Lower leg skin (tissue), 4 donors: ENCODE data around the gene ARHGAP20. TPM values are rescaled to one million over a fixed set of nuclear protein-coding genes. Genes with fewer than 3 reads are reported as not detected.

ENCODE experiments used
- DNase-seq, 2 donors: peaks; one replicate each; pipeline ENCODE4 v3.0.0-alpha.2; 2019; ENCODE audit warnings: low spot score in 2 of 2
- H3K4me3 ChIP-seq: fragments of 200-600 bp; sonication (generic); 2 replicates; pipeline ENCODE4 v1.5.1; 2017; ENCODE audit warnings: mild to moderate bottlenecking, low read depth; ENCODE audit not compliant: poor library complexity, severe bottlenecking
- POLR2A ChIP-seq, 2 donors: fragments of 450-650 bp; IDR thresholded peaks; one replicate each; pipeline ENCODE4 v1.6.1; 2016 to 2017; ENCODE audit warnings: antibody characterized with exemption in 2 of 2, mild to moderate bottlenecking in 1 of 2, moderate library complexity in 1 of 2
- WGBS, 2 donors: methylation state at CpG; one replicate each; pipeline ENCODE4 v1.1.5; 2018; 5-methylcytosine and 5-hydroxymethylcytosine counted together
- intact Hi-C: fragments of 100-400 bp; cut with DNase I; formaldehyde crosslinking; loops from one replicate; pipeline ENCODE4 v1.15.0; 2023; ENCODE audit warnings: low total_unique reads
- total RNA-seq, 4 donors: library from RNA; depleted of rRNA; stranded (reverse); fragments of >200 nt; gene quantifications; one replicate each; pipeline ENCODE4 v1.1.0, GENCODE V29; 2016
- TF ChIP-seq, protein P1 (sequence below), 3 donors: fragments of 450-650 bp; IDR thresholded peaks; one replicate each; pipeline ENCODE4 v1.5.1; 2016; ENCODE audit warnings: antibody characterized with exemption in 3 of 3, mild to moderate bottlenecking in 3 of 3, moderate library complexity in 2 of 3

The ARHGAP20 gene
- total RNA-seq, 4 donors from 2014 or later: 0.99 to 2.0 (median 1.7) TPM

GRCh38 chr11:110598725-110599124 is 113.5 kb downstream of the ARHGAP20 start:
- intact Hi-C loops: no loop called here
- WGBS, 2 donors: 100% methylated on average over 1 of the region's 1 CpG; no CpG with 5 or more reads in 1 of the 2 donors
- H3K4me3 ChIP-seq: no peak overlapping the region
- DNase-seq: no peak
- no peak for TF ChIP-seq POLR2A (IDR thresholded peaks at IDR 0.05)
- TF ChIP-seq, protein P1, sequence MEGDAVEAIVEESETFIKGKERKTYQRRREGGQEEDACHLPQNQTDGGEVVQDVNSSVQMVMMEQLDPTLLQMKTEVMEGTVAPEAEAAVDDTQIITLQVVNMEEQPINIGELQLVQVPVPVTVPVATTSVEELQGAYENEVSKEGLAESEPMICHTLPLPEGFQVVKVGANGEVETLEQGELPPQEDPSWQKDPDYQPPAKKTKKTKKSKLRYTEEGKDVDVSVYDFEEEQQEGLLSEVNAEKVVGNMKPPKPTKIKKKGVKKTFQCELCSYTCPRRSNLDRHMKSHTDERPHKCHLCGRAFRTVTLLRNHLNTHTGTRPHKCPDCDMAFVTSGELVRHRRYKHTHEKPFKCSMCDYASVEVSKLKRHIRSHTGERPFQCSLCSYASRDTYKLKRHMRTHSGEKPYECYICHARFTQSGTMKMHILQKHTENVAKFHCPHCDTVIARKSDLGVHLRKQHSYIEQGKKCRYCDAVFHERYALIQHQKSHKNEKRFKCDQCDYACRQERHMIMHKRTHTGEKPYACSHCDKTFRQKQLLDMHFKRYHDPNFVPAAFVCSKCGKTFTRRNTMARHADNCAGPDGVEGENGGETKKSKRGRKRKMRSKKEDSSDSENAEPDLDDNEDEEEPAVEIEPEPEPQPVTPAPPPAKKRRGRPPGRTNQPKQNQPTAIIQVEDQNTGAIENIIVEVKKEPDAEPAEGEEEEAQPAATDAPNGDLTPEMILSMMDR (IDR thresholded peaks at IDR 0.05): no peak

- intact Hi-C loops: no loop called here
- 71 to 89% methylated on average over 4 of the region's 4 CpGs for WGBS, 2 donors
- TF ChIP-seq, protein P1 (IDR thresholded peaks at IDR 0.05): no peak
- no peak for TF ChIP-seq POLR2A (IDR thresholded peaks at IDR 0.05)
- no peak overlapping the region for H3K4me3 ChIP-seq
- DNase-seq: no peak
Observed at GRCh38 chr11:110587972-110588371, 124.3 kb downstream of the ARHGAP20 start.

DNA sequence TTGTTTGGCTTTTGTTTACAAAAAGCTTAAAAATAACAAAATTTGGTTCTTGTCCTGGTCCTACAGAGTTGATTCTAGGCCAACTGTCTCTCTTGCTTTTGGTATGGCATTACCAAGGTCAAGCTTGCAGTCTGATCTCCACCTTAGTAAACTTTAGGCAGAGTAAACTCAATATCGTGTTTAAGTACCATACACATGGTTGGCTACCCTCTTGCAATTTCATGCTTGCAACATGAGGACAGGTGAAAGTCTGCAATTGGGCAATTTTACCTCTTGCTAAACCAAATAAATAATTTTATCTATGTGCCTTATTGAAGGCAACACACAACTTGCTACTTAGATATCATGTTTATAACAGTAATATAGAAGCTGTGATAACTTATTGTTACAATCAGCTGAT is 125.1 kb downstream of the ARHGAP20 start:
- no peak overlapping the region for H3K4me3 ChIP-seq
- 88 to 91% methylated on average over 1 of the region's 1 CpG for WGBS, 2 donors
- no peak for TF ChIP-seq POLR2A (IDR thresholded peaks at IDR 0.05)
- TF ChIP-seq, protein P1 (IDR thresholded peaks at IDR 0.05): no peak
- intact Hi-C loops: no loop called here
- DNase-seq: no peak

- no peak for DNase-seq
- H3K4me3 ChIP-seq: no peak overlapping the region
- intact Hi-C loops: no loop called here
- 91 to 92% methylated on average over 1 of the region's 1 CpG for WGBS, 2 donors
- no peak for TF ChIP-seq POLR2A (IDR thresholded peaks at IDR 0.05)
- TF ChIP-seq, protein P1 (IDR thresholded peaks at IDR 0.05): no peak
Observed at GRCh38 chr11:110584150-110584549, 128.1 kb downstream of the ARHGAP20 start.

- intact Hi-C loops: no loop called here
- no peak overlapping the region for H3K4me3 ChIP-seq
- no peak for DNase-seq
- 77 to 86% methylated on average over 2 of the region's 2 CpGs for WGBS, 2 donors
- TF ChIP-seq, protein P1 (IDR thresholded peaks at IDR 0.05): no peak
- no peak for TF ChIP-seq POLR2A (IDR thresholded peaks at IDR 0.05)
Observed at GRCh38 chr11:110582728-110583432, 129.4 kb downstream of the ARHGAP20 start.

DNA sequence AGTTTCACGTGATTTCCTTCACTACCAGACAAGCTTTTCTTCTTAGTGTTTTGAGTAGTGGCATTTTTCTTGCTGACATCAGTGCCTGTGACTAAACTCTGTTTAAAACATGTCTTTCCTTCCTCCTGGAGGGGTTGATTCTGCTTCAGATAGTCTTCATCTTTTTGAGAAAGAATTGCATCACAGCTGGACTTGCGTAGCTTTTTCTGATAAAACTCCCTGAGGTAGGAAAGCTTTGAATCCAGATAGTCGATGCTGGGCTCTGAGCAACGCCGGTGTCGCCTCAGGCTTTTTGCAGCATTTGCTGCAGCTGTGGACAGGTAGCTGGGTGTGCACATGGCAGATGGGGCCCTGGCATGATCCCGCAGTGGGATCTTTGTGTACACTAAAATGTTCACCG is 131.7 kb downstream of the ARHGAP20 start:
- intact Hi-C loops: no loop called here
- no peak for TF ChIP-seq POLR2A (IDR thresholded peaks at IDR 0.05)
- TF ChIP-seq, protein P1 (IDR thresholded peaks at IDR 0.05): no peak
- WGBS, 2 donors: 93 to 96% methylated on average over 8 of the region's 8 CpGs

More for the DNA sequence above, 131.7 kb downstream of the ARHGAP20 start:
- no peak overlapping the region for H3K4me3 ChIP-seq
- no peak for DNase-seq
